Activated naive CD4-positive, alpha-beta T cell treated with anti-CD3 and anti-CD28 coated beads, Interleukin-2, amount 10 ng/mL, durations not matched to agents 7 days and 5 days (primary cell): ENCODE data around the gene KDELR3.
A peak's percentile ranks its signal among the peaks of the same experiment; 100 is the strongest.

Source experiments
- CTCF ChIA-PET: fragments of 350-600 bp; sonication (Branson Sonifier 250); formaldehyde crosslinking; loops from one replicate; lab custom pipeline; 2021; ENCODE audit warnings: antibody characterized with exemption; lab: Charles Lee
- DNase-seq: peaks from one replicate; pipeline ENCODE4 v3.0.0-alpha.2; 2020
- H3K27ac Mint-ChIP-seq: one replicate; pipeline ENCODE4 v1.8.0; 2021; ENCODE audit warnings: mild to moderate bottlenecking, moderate library complexity, mixed read lengths
- H3K27me3 Mint-ChIP-seq: one replicate; pipeline ENCODE4 v1.8.0; 2021; ENCODE audit warnings: mild to moderate bottlenecking, mixed read lengths
- H3K36me3 Mint-ChIP-seq: one replicate; pipeline ENCODE4 v1.8.0; 2021; ENCODE audit warnings: mixed read lengths
- H3K4me1 Mint-ChIP-seq: one replicate; pipeline ENCODE4 v1.8.0; 2021; ENCODE audit warnings: mixed read lengths
- H3K4me3 Mint-ChIP-seq: one replicate; pipeline ENCODE4 v1.8.0; 2021; ENCODE audit warnings: mild to moderate bottlenecking, moderate library complexity, mixed read lengths
- H3K9me3 Mint-ChIP-seq: one replicate; pipeline ENCODE4 v1.8.0; 2021; ENCODE audit warnings: mixed read lengths

The KDELR3 gene

GRCh38 chr22:38491707-38492348, 23.9 kb downstream of the KDELR3 start:
- peaks cover 69% of the 10 kb centered on the region for H3K36me3 Mint-ChIP-seq
- H3K4me3 Mint-ChIP-seq, result no peak overlapping the region
- CTCF ChIA-PET, result interaction anchor here (0.8 to 3.5 kb wide), 3 partner anchors 17 to 79 kb away, joined by 3 to 19 read pairs (median 4); partner anchors contain the start of gene DMC1
- H3K9me3 Mint-ChIP-seq, result no peaks in the 10 kb centered on the region
- H3K27me3 Mint-ChIP-seq, result no peaks in the 10 kb centered on the region
- DNase-seq, result no peak
- H3K27ac Mint-ChIP-seq, result no peak overlapping the region
- H3K4me1 Mint-ChIP-seq, result peaks cover 57% of the 10 kb centered on the region

GRCh38 chr22:38494498-38494897, 26.6 kb downstream of the KDELR3 start:
- Mint-ChIP-seq H3K4me1 (peaks cover 65% of the 10 kb centered on the region), H3K27me3 (no peaks in the 10 kb centered on the region), H3K36me3 (peaks cover 73% of the 10 kb centered on the region), H3K4me3 (no peak overlapping the region), H3K27ac (peak overlapping the region; percentile 54), H3K9me3 (no peaks in the 10 kb centered on the region)
- DNase-seq, result no peak
- CTCF ChIA-PET, result interaction anchor here (1.0 kb wide), 1 partner anchor 76 kb away, joined by 3 read pairs; no protein-coding TSS in a partner anchor

GRCh38 chr22:38494939-38495338, 27.0 kb downstream of the KDELR3 start:
- Mint-ChIP-seq H3K27ac (peak overlapping the region; percentile 54), H3K4me3 (no peak overlapping the region), H3K36me3 (peaks cover 70% of the 10 kb centered on the region), H3K4me1 (peaks cover 63% of the 10 kb centered on the region), H3K9me3 (no peaks in the 10 kb centered on the region), H3K27me3 (no peaks in the 10 kb centered on the region)
- CTCF ChIA-PET, result interaction anchor here (1.0 kb wide), 1 partner anchor 76 kb away, joined by 3 read pairs; no protein-coding TSS in a partner anchor
- DNase-seq, result no peak

GRCh38 chr22:38497869-38498268, 30.0 kb downstream of the KDELR3 start:
- no peaks in the 10 kb centered on the region for H3K27me3 Mint-ChIP-seq
- DNase-seq, result no peak
- peaks cover 71% of the 10 kb centered on the region for H3K4me1 Mint-ChIP-seq
- no peaks in the 10 kb centered on the region for H3K9me3 Mint-ChIP-seq
- peak overlapping the region; percentile 62 for H3K27ac Mint-ChIP-seq
- CTCF ChIA-PET, result no interaction called here
- peaks cover 75% of the 10 kb centered on the region for H3K36me3 Mint-ChIP-seq
- no peak overlapping the region for H3K4me3 Mint-ChIP-seq

GRCh38 chr22:38501797-38502672, 34.1 kb downstream of the KDELR3 start:
- DNase-seq, result no peak
- no peaks in the 10 kb centered on the region for H3K9me3 Mint-ChIP-seq
- H3K27ac Mint-ChIP-seq, result peak overlapping the region; percentile 19
- H3K4me3 Mint-ChIP-seq, result peak overlapping the region; percentile 99
- peaks cover 3% of the 10 kb centered on the region for H3K27me3 Mint-ChIP-seq
- peaks cover 66% of the 10 kb centered on the region for H3K4me1 Mint-ChIP-seq
- CTCF ChIA-PET, result interaction anchor here (0.9 to 1.6 kb wide), 2 partner anchors 12 to 14 kb away, joined by 3 to 5 read pairs; no protein-coding TSS in a partner anchor
- H3K36me3 Mint-ChIP-seq, result peaks cover 74% of the 10 kb centered on the region

- CTCF ChIA-PET, result interaction anchor here (0.9 to 1.6 kb wide), 2 partner anchors 13 to 450 kb away, joined by 4 to 5 read pairs; no protein-coding TSS in a partner anchor
- peaks cover 70% of the 10 kb centered on the region for H3K36me3 Mint-ChIP-seq
- H3K4me3 Mint-ChIP-seq, result peak overlapping the region; percentile 99
Measured at GRCh38 chr22:38503021-38503420, 35.1 kb downstream of the KDELR3 start.

GRCh38 chr22:38504731-38505540, 37.0 kb downstream of the KDELR3 start:
- peak; percentile 77 for DNase-seq
- H3K36me3 Mint-ChIP-seq, result peaks cover 61% of the 10 kb centered on the region
- peak overlapping the region; percentile 98 for H3K27ac Mint-ChIP-seq
- no peaks in the 10 kb centered on the region for H3K9me3 Mint-ChIP-seq
- H3K27me3 Mint-ChIP-seq, result peaks cover 3% of the 10 kb centered on the region
- peaks cover 56% of the 10 kb centered on the region for H3K4me1 Mint-ChIP-seq
- H3K4me3 Mint-ChIP-seq, result peak overlapping the region; percentile 99
- CTCF ChIA-PET, result no interaction called here

More at GRCh38 chr22:38503021-38503420, 35.1 kb downstream of the KDELR3 start:
- Mint-ChIP-seq H3K27me3 (peaks cover 3% of the 10 kb centered on the region), H3K9me3 (no peaks in the 10 kb centered on the region), H3K27ac (no peak overlapping the region), H3K4me1 (peaks cover 65% of the 10 kb centered on the region)
- no peak for DNase-seq

GRCh38 chr22:38505541-38506117, 37.7 kb downstream of the KDELR3 start:
- peak overlapping the region; percentile 100 for H3K27ac Mint-ChIP-seq
- peaks cover 58% of the 10 kb centered on the region for H3K36me3 Mint-ChIP-seq

GRCh38 chr22:38506118-38506962, 38.4 kb downstream of the KDELR3 start, which contains the start of gene DDX17:
Gene DDX17 (minus strand): TSS chr22:38506311.
- peaks cover 46% of the 10 kb centered on the region for H3K4me1 Mint-ChIP-seq
- CTCF ChIA-PET, result no interaction called here

More at GRCh38 chr22:38505541-38506117, 37.7 kb downstream of the KDELR3 start:
- peaks cover 53% of the 10 kb centered on the region for H3K4me1 Mint-ChIP-seq
- CTCF ChIA-PET, result no interaction called here
- peak overlapping the region; percentile 99 for H3K4me3 Mint-ChIP-seq
- peak; percentile 65 for DNase-seq
- H3K9me3 Mint-ChIP-seq, result no peaks in the 10 kb centered on the region
- peaks cover 3% of the 10 kb centered on the region for H3K27me3 Mint-ChIP-seq

GRCh38 chr22:38510416-38510970, 42.6 kb downstream of the KDELR3 start:
- Mint-ChIP-seq H3K27me3 (peaks cover 3% of the 10 kb centered on the region), H3K4me1 (peaks cover 25% of the 10 kb centered on the region), H3K9me3 (no peaks in the 10 kb centered on the region), H3K27ac (no peak overlapping the region), H3K36me3 (peaks cover 14% of the 10 kb centered on the region), H3K4me3 (no peak overlapping the region)
- DNase-seq, result no peak
- CTCF ChIA-PET, result interaction anchor here (1.2 to 1.4 kb wide), 2 partner anchors 62 to 458 kb away, joined by 3 read pairs; no protein-coding TSS in a partner anchor

More at GRCh38 chr22:38506118-38506962, 38.4 kb downstream of the KDELR3 start, which contains the start of gene DDX17:
- peak; percentile 96 for DNase-seq
- H3K4me3 Mint-ChIP-seq, result peak within 1 kb of the TSS; percentile 99
- peaks cover 52% of the 10 kb centered on the region for H3K36me3 Mint-ChIP-seq
- H3K27me3 Mint-ChIP-seq, result peaks cover 3% of the 10 kb centered on the region
- peak within 1 kb of the TSS; percentile 100 for H3K27ac Mint-ChIP-seq
- H3K9me3 Mint-ChIP-seq, result no peaks in the 10 kb centered on the region

GRCh38 chr22:38513063-38513462, 45.2 kb downstream of the KDELR3 start:
- H3K4me1 Mint-ChIP-seq, result peaks cover 14% of the 10 kb centered on the region
- no peaks in the 10 kb centered on the region for H3K27me3 Mint-ChIP-seq
- DNase-seq, result peak; percentile 77
- no peaks in the 10 kb centered on the region for H3K9me3 Mint-ChIP-seq
- CTCF ChIA-PET, result interaction anchor here (0.6 kb wide), 1 partner anchor 246 kb away, joined by 4 read pairs; no protein-coding TSS in a partner anchor
- H3K27ac Mint-ChIP-seq, result no peak overlapping the region
- peaks cover 5% of the 10 kb centered on the region for H3K36me3 Mint-ChIP-seq
- H3K4me3 Mint-ChIP-seq, result no peak overlapping the region

- DNase-seq, result no peak
- Mint-ChIP-seq H3K27ac (no peak overlapping the region), H3K27me3 (no peaks in the 10 kb centered on the region), H3K4me3 (no peak overlapping the region), H3K36me3 (no peaks in the 10 kb centered on the region), H3K9me3 (no peaks in the 10 kb centered on the region), H3K4me1 (peaks cover under 1% of the 10 kb centered on the region)
- CTCF ChIA-PET, result no interaction called here
Measured at GRCh38 chr22:38518620-38519019, 50.7 kb downstream of the KDELR3 start.
